Stimulated activated memory B cell treated with anti-CD40 and anti-IgM and Interleukin-4, amounts not matched to agents 10 μg/mL and 1 μg/mL and 100 μg/mL, for 72 hours (primary cell): ENCODE measurements around the gene BRICD5.
"Not testable (repeated sequence)": the region's sequence is repeated elsewhere in the genome, so short reads cannot be mapped to it uniquely, and the experiment has no call there.

Source experiments
- ATAC-seq: fragments of 150-1000 bp; cut with Tn5 transposase; 2 replicates; pipeline ENCODE4 v1.10.0; 2021
- H3K27ac Mint-ChIP-seq: one replicate; pipeline ENCODE4 v1.8.0; 2022; ENCODE audit warnings: mild to moderate bottlenecking, mixed read lengths
- H3K27me3 Mint-ChIP-seq: one replicate; pipeline ENCODE4 v1.8.0; 2022; ENCODE audit warnings: mixed read lengths
- H3K36me3 Mint-ChIP-seq: one replicate; pipeline ENCODE4 v1.8.0; 2022; ENCODE audit warnings: mixed read lengths
- H3K4me1 Mint-ChIP-seq: one replicate; pipeline ENCODE4 v1.8.0; 2022; ENCODE audit warnings: mixed read lengths
- H3K4me3 Mint-ChIP-seq: one replicate; pipeline ENCODE4 v1.8.0; 2022; ENCODE audit warnings: mild to moderate bottlenecking, moderate library complexity, mixed read lengths
- H3K9me3 Mint-ChIP-seq: one replicate; pipeline ENCODE4 v1.8.0; 2022; ENCODE audit warnings: mixed read lengths

The BRICD5 gene

DNA sequence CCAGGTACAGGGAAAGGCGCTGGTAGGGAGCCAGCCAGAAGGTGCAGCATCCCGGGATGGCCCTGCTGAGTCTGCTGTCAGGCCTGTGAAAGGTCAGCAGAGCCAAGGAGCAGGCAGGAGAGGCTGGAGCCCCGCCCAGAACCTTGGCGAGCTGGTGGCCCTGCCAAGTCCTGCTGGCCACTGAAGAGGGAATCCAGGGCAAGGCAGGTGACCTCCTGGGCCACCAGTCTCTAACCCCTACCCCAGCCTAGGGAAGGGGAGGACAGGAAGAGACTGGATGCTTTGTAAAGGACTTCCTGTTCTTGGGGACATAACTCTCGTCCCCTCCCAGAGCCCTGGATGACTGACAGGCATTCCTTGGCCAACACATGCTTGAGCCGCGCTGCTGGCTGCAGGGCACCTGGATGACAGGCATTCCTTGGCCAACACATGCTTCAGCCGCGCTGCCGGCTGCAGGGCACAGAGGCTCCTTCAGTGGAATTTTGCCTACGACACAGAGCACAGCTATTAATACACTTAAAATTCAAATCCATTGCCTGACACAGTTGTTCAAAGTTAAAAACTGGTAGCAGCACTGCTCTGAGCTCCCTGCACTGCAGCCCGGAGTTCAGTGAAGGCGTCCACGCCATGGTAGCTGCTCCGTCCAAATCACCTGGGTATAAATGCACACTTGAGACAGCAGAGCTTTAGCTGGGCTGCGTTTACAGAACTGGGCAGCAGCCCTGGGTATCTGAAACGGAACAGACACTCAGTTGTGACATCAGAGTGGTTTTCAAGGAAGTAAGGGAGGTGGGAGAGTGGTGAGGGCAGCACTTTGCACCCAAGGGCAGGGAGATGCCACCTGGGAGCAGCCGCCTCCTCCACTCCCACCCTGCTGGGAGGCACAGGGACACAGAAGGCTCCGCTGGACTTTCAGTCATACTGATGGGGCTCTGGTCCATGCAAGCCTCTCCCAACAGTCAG is 2.0 kb upstream of the BRICD5 start:
- Mint-ChIP-seq H3K36me3 (peaks cover 36% of the 10 kb centered on the region), H3K4me1 (peaks cover 32% of the 10 kb centered on the region), H3K27me3 (no peaks in the 10 kb centered on the region), H3K27ac (no peak overlapping the region), H3K4me3 (peak overlapping the region; percentile 70), H3K9me3 (no peaks in the 10 kb centered on the region)
- no peak for ATAC-seq

- H3K27me3 Mint-ChIP-seq = no peaks in the 10 kb centered on the region
- no peak for ATAC-seq
- no peaks in the 10 kb centered on the region for H3K9me3 Mint-ChIP-seq
- peaks cover 38% of the 10 kb centered on the region for H3K4me1 Mint-ChIP-seq
- no peak overlapping the region for H3K4me3 Mint-ChIP-seq
- no peak overlapping the region for H3K27ac Mint-ChIP-seq
- H3K36me3 Mint-ChIP-seq = peaks cover 41% of the 10 kb centered on the region
Measured at GRCh38 chr16:2211923-2212347, 1.3 kb upstream of the BRICD5 start.

- H3K4me3 Mint-ChIP-seq = no peak overlapping the region
- no peaks in the 10 kb centered on the region for H3K9me3 Mint-ChIP-seq
- no peaks in the 10 kb centered on the region for H3K27me3 Mint-ChIP-seq
- H3K36me3 Mint-ChIP-seq = peaks cover 41% of the 10 kb centered on the region
- H3K4me1 Mint-ChIP-seq = peaks cover 46% of the 10 kb centered on the region
- ATAC-seq = no peak
- H3K27ac Mint-ChIP-seq = no peak overlapping the region
Measured at GRCh38 chr16:2210009-2210332, 692 bp downstream of the BRICD5 start.

DNA sequence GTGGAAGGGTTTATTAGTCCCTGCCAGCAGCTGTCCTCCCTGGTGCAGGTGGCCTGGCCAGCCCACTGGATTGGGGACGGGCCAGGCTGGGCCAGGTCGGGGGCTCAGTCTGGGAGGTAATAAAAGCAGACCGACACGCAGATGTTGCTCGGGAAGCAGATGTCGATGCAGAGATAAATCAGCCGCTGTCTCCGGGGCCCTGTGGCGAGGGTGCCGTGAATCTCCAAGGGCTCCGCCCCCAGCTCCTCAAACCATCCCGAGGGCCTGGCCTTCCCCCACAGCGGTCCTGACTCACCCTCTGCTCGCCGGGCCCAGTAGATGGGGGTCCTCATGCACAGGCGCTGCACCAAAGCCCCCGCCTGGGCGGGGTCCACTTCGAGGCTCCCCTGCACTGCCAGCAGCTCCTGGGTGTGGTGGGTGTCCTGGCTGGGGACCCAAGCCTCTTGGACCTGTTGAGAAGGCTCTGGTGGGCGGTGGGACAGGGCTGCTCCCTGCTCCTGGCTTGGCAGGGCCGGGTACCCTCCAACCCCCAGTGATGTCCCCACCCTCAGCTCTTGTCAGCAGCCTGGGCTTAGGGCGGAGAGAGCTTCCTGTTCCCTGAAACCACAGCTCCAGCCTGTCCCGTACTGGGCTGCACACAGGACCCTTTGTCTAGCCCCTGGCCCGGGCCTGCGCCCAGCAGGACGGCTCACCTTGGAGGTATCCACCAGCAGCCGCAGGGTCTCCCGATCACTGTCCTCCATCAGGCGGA is 1.2 kb downstream of the BRICD5 start:
- Mint-ChIP-seq H3K9me3 (no peaks in the 10 kb centered on the region), H3K36me3 (peaks cover 41% of the 10 kb centered on the region), H3K27me3 (no peaks in the 10 kb centered on the region), H3K27ac (no peak overlapping the region), H3K4me3 (no peak overlapping the region), H3K4me1 (peaks cover 51% of the 10 kb centered on the region)
- ATAC-seq = no peak

DNA sequence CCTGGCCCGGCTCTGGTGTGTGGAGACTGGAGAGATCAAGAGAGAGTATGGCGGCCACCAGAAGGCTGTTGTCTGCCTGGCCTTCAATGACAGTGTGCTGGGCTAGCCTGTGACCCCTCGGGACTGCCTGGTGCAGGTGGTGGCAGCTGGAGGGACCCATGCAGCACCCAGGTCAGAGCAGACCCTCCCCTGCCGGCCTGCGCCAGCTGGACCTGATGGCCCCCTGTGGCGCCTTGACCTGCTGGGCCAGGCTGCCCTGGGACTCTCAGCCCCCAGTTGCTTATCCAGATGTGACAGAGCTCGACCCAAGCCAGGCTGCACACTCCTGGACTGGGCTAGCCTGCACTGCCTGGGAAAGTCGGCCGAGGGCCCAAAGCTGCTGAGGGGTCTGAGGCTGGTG is 1.9 kb downstream of the BRICD5 start:
- no peaks in the 10 kb centered on the region for H3K27me3 Mint-ChIP-seq
- H3K9me3 Mint-ChIP-seq = no peaks in the 10 kb centered on the region
- H3K4me3 Mint-ChIP-seq = no peak overlapping the region
- H3K4me1 Mint-ChIP-seq = peaks cover 56% of the 10 kb centered on the region
- H3K27ac Mint-ChIP-seq = no peak overlapping the region
- ATAC-seq = no peak
- H3K36me3 Mint-ChIP-seq = peaks cover 41% of the 10 kb centered on the region

DNA sequence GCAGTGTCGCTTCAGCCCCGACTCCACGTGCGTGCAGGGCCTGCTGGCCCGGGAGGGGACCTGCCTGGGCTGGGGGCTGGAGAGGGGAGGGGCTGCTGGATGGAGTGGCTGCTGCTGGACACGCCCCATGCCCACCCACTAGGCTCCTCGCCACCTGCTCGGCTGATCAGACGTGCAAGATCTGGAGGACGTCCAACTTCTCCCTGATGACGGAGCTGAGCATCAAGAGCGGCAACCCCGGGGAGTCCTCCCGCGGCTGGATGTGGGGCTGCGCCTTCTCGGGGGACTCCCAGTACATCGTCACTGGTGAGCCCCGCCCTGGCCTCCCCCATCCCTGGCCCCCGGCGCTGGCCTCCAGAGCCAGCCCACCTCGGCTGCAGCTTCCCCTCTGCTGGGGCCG is 2.4 kb downstream of the BRICD5 start:
- Mint-ChIP-seq H3K4me1 (peaks cover 57% of the 10 kb centered on the region), H3K9me3 (no peaks in the 10 kb centered on the region), H3K27ac (no peak overlapping the region), H3K27me3 (no peaks in the 10 kb centered on the region), H3K36me3 (peaks cover 37% of the 10 kb centered on the region), H3K4me3 (no peak overlapping the region)
- ATAC-seq = no peak

DNA sequence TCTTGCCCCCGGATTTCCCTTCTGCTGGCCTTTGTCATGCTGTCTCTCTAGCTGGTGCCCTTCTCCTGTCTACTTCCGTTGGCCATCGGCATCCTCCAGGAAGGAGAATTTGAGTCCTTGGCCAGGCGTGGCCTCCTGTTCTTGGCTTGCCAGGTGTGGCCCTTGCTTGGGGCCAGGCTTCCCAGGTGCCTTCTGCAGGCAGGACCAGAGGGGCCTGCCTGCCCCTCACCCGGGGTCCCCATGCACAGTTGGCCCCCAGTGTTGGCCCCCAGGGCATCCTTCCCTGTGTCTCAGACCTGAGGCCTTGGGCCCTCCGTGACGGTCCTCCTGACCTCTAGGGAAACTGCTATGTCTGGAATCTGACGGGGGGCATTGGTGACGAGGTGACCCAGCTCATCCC is 2.8 kb downstream of the BRICD5 start:
- H3K27ac Mint-ChIP-seq = no peak overlapping the region
- H3K9me3 Mint-ChIP-seq = no peaks in the 10 kb centered on the region
- no peak for ATAC-seq
- H3K27me3 Mint-ChIP-seq = no peaks in the 10 kb centered on the region
- H3K36me3 Mint-ChIP-seq = peaks cover 33% of the 10 kb centered on the region
- H3K4me3 Mint-ChIP-seq = peak overlapping the region; percentile 7
- peaks cover 53% of the 10 kb centered on the region for H3K4me1 Mint-ChIP-seq

GRCh38 chr16:2206780-2207433 is 3.8 kb downstream of the BRICD5 start:
- ATAC-seq = no peak
- Mint-ChIP-seq H3K9me3 (no peaks in the 10 kb centered on the region), H3K27ac (no peak overlapping the region), H3K36me3 (peaks cover 27% of the 10 kb centered on the region), H3K4me3 (peak overlapping the region; percentile 65), H3K27me3 (no peaks in the 10 kb centered on the region), H3K4me1 (peaks cover 44% of the 10 kb centered on the region)

- Mint-ChIP-seq H3K4me3 (peak overlapping the region; percentile 65), H3K27me3 (no peaks in the 10 kb centered on the region), H3K36me3 (peaks cover 23% of the 10 kb centered on the region), H3K9me3 (no peaks in the 10 kb centered on the region), H3K4me1 (peaks cover 40% of the 10 kb centered on the region), H3K27ac (peak overlapping the region; percentile 87)
- ATAC-seq = no peak
Measured at GRCh38 chr16:2206420-2206779, 4.3 kb downstream of the BRICD5 start.

- Mint-ChIP-seq H3K4me1 (peaks cover 40% of the 10 kb centered on the region), H3K4me3 (peak overlapping the region; percentile 65), H3K27ac (peak overlapping the region; percentile 87), H3K9me3 (no peaks in the 10 kb centered on the region), H3K36me3 (peaks cover 23% of the 10 kb centered on the region), H3K27me3 (no peaks in the 10 kb centered on the region)
- ATAC-seq = peak; percentile 35
Measured at GRCh38 chr16:2205967-2206313, 4.7 kb downstream of the BRICD5 start.

- peak; percentile 84 for ATAC-seq
- H3K27ac Mint-ChIP-seq = peak within 1 kb of the TSS; percentile 87
- peak within 1 kb of the TSS; percentile 65 for H3K4me3 Mint-ChIP-seq
- H3K36me3 Mint-ChIP-seq = peaks cover 19% of the 10 kb centered on the region
- no peaks in the 10 kb centered on the region for H3K27me3 Mint-ChIP-seq
- H3K4me1 Mint-ChIP-seq = peaks cover 37% of the 10 kb centered on the region
- H3K9me3 Mint-ChIP-seq = no peaks in the 10 kb centered on the region
Measured at GRCh38 chr16:2205104-2205966, 5.3 kb downstream of the BRICD5 start, which contains the start of gene MLST8. Gene MLST8 (plus strand): TSS chr16:2205454. CDS start chr16:2206086, 632 bp downstream.

- H3K4me1 Mint-ChIP-seq = peaks cover 34% of the 10 kb centered on the region
- H3K9me3 Mint-ChIP-seq = no peaks in the 10 kb centered on the region
- H3K36me3 Mint-ChIP-seq = peaks cover 17% of the 10 kb centered on the region
- peak overlapping the region; percentile 65 for H3K4me3 Mint-ChIP-seq
- ATAC-seq = peak; percentile 1
- no peaks in the 10 kb centered on the region for H3K27me3 Mint-ChIP-seq
- peak overlapping the region; percentile 87 for H3K27ac Mint-ChIP-seq
Measured at GRCh38 chr16:2204416-2205103, 6.1 kb downstream of the BRICD5 start.

DNA sequence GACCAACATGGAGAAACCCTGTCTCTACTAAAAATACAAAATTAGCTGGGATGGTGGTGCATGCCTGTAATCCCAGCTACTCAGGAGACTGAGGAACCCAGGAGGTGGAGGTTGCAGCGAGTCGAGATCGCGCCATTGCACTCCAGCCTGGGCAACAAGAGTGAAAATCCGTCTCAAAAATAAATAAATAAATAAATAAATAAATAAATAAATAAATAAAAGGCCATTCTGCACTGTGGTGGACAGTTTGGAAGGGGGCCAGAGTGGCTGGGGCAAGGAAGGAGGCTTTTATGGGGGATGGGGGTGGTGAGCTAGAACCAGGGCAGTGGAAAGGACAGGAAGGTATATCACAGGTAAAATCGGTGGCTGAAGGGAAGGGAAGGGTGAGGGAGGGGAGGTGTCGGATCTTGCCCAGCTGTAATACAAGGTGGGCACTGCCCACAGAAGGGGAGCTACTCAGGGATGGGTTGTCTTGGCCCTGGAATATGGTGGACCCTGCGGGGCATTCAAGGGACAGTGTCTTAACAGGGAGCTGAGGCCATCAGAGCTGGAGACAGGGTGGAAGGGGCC is 7.5 kb downstream of the BRICD5 start:
- Mint-ChIP-seq H3K4me1 (peaks cover 34% of the 10 kb centered on the region), H3K4me3 (peak overlapping the region; percentile 13), H3K36me3 (peaks cover 10% of the 10 kb centered on the region), H3K27me3 (peaks cover 13% of the 10 kb centered on the region)
- H3K27ac Mint-ChIP-seq, H3K9me3 Mint-ChIP-seq, ATAC-seq: not testable (repeated sequence)

DNA sequence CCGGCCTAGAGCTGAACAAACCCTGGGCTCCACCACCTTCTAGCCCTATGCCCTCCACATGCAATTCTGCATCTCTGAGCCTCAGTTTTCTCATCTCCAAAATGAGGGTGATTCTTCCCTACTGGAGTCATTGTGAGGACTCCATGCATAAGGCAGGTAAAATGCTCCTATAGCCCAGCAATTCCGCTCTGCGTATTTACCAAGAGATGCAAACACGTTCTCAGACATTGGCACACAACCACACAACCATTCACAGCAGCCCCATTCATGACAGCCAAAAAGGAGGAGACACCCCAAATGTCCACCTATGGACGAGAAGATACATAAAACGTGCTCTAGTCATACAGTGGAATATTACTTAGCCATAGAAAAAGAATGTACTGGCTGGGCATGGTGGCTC is 10.3 kb downstream of the BRICD5 start:
- H3K27ac Mint-ChIP-seq = no peak overlapping the region
- peaks cover 25% of the 10 kb centered on the region for H3K4me1 Mint-ChIP-seq
- H3K9me3 Mint-ChIP-seq = no peaks in the 10 kb centered on the region
- no peaks in the 10 kb centered on the region for H3K36me3 Mint-ChIP-seq
- H3K27me3 Mint-ChIP-seq = peaks cover 32% of the 10 kb centered on the region
- ATAC-seq = no peak
- no peak overlapping the region for H3K4me3 Mint-ChIP-seq
